HG02588 (cell line): ENCODE measurements around the gene SH3PXD2A.
A peak's percentile ranks its signal among the peaks of the same experiment; 100 is the strongest.
"Not testable (repeated sequence)": the region's sequence is repeated elsewhere in the genome, so short reads cannot be mapped to it uniquely, and the experiment has no call there.

Experiments
- ATAC-seq: cut with Tn5 transposase; IDR thresholded peaks from one replicate; pipeline ENCODE4 v1.9.1; 2021; ENCODE audit warnings: mild to moderate bottlenecking, moderate library complexity; ENCODE audit not compliant: unreplicated experiment

Gene SH3PXD2A

DNA sequence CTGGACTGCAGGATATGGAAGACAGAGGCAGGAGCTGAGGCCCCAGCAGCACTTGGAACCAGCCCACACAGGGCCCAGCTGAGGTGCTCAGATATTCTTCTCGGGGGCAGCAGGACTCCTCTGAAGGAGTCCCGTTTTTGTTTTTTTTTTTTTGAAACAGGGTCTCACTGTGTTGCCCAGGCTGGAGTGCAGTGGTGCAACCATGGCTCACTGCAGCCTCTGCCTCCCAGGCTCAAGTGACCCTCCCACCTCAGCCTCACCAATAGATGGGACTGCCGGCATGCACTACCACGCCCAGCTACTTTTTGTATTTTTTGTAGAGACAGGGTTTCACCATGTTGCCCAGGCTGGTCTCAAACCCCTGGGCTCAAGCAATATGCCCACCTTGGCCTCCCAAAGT is 124.3 kb downstream of the SH3PXD2A start:
- not testable (repeated sequence) for ATAC-seq

DNA sequence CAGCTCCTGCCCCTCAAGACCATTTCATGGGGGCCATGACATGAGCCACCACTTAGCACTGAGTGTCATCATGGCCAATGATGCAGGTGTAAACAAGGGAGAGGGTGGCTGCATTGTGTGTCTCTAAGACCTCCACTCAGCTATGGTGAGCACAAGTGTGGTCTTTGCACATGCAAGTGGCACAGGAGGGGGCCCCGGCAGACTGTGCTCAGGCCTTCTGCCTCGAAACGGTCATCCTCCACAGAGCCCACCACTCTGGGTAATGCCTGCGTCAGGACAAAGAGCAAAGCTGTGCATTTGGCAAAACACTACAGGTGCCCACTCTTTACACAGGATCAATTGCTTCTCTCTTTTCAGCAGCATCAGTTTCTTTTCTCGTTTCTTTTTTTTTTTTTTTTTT is 125.5 kb downstream of the SH3PXD2A start:
- no peak for ATAC-seq

DNA sequence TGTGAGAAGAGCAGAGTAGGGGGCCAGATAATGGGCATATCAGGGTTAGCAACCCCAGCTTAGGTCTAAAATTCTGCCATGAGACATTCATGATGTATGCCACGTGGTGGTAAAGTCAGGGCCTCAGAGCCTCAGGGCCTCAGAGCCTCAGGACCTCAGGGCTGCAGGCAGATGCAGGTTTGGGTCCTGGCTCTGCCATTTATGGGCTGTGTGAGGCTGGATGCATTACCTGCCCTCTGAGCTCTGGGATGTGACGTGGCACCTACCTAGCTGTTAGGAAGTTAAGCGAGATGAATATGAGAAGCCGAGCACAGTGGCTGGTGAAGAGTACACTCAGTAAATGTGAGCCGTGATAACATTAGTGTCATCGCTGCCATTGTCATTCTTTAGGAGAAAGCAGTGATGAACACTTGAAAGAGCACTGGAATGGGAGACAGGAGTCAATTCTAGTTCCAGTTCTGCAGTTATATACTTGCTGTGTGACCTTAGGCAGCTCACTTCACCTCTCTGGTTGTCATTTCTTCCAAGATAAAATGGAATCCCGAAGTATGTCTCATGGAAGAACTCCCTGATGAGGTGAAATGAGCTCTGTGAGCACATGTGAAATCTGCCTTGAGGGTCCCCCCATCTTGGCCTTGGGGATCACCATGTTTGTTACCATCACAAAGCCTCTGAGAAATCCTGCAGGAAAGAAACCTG is 127.2 kb downstream of the SH3PXD2A start:
- no peak for ATAC-seq

DNA sequence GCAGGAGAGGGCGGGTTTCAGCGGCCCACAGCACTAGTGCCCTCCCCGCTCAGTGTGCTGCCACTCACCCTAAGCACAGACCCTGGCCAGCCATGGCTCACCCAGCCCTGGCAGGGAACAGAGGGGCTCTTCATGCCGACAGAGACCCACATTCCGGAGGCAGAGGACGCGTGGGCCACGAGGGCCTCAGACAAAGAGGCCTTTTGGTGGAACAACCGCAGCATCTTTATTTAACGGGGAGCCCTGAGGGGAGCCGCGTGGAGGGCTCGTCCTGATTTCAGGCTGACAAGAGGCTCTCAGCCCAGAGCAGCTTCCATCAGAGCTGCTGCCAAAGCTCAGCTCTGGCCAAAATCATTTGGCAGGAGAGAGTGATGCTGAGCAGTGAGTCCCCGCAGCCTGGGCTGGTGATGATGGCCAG is 127.8 kb downstream of the SH3PXD2A start:
- no peak for ATAC-seq

DNA sequence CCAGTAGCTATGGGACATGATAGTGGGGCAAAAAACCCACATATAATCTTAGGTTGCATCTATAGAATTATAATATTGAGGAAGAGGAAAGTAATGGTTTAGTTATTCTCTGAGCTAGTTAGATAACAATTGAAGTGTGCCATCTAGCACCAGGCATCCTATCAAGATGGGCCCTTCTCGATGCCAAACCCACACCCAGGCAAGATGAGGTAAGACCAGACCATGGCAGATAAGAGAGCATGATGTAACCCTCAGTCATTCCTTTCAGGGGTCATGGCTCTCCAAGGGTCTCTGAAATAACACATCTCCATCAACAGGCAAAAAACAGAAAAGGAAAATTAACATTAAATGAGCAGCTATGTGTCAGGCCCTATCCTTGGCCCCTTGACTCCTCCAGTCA is 128.7 kb downstream of the SH3PXD2A start:
- ATAC-seq, result no peak

DNA sequence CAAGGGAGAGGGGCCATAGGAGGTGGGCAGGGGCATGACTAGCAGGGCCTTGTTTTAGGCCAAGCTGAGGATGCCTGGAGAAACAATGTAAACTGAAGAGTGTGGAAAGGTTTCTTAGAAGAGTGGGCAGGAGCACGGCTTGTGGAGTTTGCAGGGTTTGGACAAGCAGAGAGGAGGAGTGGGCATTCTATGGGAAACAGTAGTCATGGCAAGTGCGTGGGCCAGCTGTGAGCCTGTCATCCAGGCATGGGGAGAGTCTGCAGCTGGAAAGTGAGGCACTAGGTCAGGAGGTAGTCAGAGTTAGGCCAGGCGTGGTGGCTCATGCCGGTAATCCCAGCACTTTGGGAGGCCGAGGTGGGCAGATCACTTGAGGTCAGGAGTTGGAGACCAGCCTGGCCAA is 130.1 kb downstream of the SH3PXD2A start:
- no peak for ATAC-seq

DNA sequence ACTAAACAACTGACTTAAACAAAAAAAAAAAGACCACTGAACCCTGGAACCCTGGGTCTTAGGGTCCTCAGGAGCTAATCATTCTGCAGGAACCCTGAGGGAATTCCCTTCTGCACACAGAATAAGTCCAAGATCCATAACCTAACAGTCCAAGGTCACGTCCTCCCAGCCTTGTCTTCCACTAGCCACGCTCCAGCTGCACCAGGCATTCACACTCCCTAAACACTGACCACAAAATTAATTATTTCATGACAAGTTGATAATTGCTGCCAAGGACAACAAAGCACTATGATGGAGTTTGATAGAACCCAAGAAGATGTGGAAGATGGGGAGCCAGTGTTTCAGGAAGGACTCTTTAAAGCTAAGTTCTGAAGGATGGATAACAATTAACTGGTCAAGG is 130.6 kb downstream of the SH3PXD2A start:
- ATAC-seq, result no peak

DNA sequence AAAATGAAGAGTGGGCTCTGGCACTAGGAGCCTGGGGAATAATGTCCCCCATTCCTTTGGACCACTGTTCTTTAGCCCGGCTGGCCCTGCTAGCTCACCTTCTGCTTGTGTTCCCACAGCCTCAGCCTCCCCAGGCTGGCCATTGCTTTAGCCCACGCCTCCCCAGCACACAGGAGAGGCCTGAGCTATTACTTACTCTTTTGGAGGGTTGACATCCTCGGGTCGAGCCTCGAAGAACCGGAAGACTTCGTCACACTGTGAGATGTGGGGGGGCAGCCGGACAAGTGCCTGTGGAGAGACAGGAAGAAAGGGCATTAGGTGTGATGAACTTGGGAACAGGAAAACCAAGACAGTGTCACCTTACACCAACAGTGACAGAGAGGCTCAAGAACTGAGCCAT is 131.3 kb downstream of the SH3PXD2A start:
- no peak for ATAC-seq

DNA sequence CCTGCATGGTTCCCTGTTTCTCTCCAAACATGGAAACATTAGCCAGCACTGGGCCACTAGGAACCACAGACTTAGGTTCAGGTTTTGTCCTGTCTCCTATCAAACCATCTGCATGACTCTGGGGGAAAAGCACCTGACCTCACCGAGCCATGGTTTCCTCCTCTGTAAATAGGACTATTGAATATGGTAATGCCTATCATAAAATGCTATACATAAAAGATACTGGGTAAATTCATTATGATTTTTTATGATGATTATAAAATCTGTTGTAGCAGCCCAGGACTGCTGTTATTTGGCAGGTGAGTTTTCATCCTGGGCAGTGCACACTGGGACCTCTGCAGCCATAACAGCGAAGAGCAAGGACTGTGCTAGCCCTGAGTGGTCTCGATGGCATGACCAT is 131.8 kb downstream of the SH3PXD2A start:
- no peak for ATAC-seq

DNA sequence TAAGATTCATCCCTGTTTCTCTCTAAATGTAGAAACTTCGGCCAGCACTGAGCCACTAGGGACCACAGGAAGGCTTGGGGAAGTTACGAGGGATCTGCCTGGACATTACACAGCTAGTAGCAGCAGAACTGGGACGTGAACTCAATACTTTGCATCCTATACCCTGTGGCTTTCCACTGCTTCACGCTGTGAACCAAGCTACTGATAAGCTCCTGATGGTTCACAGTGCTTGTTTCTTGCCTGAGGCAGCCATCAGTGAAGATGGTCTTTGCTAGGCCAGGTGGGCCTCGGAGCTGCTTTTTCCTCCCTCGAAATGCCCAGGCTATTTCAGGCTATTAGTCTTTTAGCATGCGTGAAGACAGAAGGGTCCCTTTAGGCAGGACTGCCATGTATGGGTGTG is 132.7 kb downstream of the SH3PXD2A start:
- ATAC-seq, result no peak

DNA sequence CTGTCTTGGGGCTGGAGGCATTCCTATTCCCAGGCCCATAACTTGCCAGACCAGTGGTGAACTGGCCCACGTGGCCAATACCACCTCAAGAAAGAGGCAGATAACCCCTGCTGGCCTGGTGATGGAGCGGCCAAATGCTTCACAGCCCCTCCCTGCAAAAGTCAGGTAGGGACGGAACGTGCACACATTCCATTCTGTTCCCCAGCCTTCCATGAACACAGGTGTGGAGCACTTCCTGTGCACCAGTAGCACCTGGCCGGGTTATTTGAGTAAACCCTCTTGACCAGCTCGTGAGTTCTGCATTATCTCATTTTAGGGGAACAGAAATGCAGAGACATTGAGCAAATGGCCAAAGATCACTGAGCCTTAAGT is 134.4 kb downstream of the SH3PXD2A start:
- no peak for ATAC-seq

DNA sequence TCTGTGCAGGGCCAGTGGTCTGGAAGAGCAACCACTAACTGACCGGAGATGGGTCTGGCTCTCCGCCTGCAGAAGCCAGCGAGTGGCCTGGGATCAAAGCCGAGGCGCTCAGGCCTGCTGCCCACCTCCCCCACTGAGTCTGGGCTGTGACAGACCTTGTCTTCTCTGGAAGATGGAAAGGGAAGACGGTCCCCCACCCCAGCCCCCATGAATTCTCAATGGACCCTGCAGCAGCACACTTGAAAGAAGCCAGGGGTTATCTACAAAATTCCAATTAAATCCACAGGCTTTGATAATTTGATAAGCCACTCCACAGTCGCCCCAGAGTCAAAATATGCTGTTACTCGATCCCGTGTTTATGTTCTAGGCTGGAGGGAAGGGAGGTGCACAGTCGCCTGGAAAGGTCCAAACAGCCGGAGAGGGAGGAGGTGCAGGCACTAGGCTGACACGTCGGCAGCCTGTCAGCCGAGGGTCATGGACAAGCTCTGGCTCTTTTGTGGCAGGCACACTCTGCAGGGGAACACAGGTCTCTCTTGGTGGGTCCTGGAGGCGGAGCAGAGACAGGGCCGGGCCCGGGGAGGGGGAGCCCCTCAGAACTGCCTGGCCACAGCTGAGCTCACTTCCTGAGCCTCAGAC is 134.9 kb downstream of the SH3PXD2A start:
- ATAC-seq, result no peak

DNA sequence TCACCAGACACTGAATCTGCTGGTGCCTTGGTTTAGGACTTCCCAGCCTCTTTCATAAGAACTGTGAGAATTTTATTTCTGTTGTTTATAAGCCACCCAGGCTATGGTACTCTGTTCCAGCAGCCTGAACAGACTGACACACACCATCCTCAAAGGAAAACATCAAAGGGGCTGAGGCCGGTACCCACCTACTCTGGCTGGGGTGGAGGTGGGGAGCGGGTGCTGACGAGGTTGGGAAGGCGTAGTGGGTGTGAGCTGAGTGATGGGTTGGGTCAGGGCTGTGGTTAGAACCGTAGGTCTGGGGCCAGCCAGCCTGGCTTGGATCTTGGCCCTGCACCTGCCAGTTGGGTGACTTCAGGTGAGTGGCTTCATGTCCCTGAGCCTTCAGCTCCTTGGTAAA is 136.3 kb downstream of the SH3PXD2A start:
- ATAC-seq, result no peak

DNA sequence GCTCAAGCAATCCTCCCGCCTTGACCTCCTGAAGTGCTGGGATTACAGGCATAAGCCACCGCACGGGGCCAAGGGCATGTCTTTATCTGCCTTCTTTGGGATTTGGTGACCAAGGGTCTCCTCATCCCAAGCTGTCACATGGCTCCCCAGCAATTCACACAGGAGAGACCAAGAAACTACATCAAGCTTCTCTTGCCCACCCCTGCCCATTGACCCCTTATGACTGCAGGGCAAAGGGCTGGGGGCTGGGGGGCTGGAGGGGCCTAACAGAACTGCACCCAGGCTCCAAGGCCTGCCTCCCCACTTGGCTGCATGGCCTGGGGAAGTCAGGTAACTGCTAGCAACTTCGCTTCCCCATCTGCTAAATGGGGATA is 137.1 kb downstream of the SH3PXD2A start:
- ATAC-seq, result no peak

DNA sequence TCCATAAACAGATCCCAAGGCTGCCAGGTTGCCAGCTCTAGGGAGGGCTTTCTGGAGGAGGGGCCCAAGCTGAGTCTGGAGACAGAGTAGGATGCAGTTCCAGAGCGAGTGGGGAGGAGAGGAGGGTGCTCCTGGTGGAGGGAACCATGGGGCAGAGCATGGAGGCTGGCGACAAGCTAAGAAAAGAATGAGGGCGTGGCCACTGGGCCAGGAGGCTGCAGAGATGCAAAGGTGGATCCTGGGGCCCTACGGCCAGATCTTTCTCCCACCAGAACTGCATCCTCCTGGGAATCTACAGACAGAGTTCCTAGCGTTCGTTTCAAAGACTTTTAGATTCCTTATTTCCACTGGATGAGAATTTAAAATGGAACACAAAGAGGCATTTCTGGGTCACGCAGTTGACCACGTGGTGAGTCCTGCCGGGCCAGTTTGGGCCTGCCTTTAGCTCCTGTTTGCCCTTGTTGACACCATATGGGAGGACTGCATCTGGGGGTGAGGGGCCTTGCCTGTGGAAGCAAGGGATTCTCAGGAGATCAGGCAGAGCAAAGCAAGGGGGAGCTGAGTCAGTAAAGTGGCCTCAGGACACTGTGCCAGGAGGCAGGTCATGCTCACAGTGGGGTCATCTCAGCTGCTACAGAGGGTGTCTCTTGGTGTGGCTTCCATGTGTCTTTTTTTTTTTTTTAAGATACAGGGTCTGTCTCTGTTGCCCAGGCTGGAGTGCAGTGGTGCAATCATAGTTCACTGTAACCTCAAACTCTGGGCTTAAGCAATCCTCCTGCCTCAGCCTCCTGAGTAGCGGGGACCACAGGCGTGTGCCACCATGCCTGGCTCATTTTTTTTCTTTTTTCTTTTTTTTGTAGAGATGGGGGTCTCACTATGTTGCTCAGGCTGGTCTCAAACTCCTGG is 137.8 kb downstream of the SH3PXD2A start:
- ATAC-seq, result no peak

DNA sequence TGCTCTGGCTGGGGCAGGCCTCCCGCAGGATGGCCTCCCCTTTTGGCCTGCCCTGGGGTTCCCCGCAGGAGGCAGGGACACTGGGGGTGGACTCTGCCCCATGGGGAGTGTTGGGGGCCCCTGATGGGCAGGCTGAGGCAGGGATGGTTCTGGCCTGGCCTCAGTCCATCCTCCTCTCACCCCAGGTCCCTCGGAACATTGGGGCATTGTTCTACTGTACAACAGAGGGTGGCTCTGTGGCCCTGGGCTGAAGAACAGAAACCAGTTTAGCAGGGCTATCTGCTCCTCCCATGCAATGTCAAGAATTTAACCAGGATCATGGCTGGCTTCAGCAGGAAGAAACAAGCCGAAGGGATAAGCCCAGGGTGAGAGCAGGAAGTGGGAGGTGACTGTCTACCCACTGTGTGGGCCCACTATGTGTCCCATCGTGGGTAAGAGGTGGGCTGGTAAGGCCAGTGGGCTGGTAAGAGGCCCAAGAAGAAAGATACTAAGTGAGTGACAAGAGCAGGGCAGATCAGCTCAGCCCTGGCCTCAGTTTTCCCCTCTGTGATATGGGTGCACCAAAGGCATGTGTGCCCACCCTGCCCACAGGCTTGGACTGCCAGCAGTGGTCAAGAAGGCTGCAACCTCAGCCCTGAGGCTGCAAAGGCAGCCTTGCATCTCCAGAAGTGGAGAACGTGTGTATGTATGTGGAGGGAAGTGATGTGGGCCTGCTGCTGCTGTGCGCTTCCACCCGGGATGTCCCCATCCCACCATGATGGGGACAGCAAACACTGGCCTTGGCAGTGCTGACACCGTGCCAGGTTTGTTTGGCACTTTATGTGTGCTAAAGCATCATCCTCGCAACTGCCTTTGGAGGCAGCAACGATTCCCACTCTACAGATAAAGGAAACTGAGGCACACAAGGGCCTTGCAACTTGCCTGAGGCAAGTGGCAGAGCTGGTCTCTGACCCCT is 138.9 kb downstream of the SH3PXD2A start:
- no peak for ATAC-seq

DNA sequence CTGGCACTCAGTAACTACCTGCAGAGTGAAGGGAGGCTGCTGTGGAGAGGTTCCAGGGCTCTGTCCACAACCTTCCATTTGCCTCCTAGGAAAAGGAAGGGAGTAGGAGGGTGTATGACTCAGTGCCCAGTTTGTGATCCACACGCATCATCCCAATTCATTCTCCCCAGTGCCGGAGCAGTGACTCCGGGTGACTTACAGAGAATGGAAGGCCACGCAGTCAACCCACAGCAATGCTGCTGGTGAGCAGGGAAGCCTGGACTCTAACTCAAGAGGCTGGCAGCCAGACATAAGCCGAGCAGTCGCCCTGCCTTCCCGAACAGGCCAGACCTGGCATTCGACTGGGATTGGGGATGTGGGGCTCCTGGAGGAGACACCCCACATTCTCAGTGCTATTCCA is 139.9 kb downstream of the SH3PXD2A start:
- ATAC-seq, result no peak

DNA sequence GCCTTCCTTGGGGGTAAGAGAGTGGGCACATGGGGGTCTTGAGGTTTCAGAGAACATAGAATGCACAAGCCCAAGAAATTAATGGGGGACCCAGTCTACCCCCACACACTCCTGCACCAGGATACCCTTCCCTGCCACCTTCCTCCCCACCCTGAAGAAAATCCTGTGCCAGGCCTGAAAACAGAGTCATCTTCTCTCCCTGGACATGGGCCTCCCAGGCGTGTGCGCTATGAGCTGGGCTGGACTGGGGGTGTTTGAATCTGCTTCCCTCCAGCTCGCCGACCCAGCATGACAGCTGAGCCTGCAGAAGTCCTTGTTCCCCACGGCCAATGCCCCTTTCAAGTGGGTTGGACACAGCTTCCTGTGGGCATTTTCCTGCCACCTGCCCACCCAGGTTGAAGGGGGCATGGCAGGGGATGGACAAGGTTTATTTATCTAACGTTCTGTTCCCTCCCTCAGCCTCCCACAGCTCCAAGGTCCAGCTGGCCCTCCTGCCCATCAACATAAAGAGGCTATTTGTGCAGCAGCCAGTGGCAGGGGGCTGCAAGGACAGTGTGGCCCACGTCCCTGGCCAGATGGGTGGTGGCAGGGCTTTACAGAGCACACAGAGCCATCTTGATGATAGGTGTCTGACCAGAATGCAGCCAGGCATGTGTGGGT is 141.0 kb downstream of the SH3PXD2A start:
- no peak for ATAC-seq

DNA sequence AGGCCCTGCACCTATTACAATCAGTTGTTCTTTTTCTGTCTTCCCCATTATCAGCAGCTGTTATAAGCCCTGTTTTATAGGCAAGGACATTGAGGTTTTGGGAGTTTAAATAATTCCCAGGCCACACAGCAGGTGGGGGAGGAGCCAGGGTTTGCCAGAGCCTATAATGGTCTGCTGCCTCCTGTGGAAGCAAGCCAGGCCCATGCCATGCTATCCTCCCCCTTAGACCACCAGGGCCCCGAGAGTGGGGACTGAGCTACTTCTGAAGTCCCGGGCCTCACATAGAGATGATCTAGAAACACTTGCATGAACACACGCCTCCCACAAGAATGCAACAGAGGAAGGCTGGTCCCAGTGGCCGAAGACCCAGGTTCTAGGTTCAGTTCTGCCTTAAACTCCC is 141.7 kb downstream of the SH3PXD2A start:
- ATAC-seq, result no peak

DNA sequence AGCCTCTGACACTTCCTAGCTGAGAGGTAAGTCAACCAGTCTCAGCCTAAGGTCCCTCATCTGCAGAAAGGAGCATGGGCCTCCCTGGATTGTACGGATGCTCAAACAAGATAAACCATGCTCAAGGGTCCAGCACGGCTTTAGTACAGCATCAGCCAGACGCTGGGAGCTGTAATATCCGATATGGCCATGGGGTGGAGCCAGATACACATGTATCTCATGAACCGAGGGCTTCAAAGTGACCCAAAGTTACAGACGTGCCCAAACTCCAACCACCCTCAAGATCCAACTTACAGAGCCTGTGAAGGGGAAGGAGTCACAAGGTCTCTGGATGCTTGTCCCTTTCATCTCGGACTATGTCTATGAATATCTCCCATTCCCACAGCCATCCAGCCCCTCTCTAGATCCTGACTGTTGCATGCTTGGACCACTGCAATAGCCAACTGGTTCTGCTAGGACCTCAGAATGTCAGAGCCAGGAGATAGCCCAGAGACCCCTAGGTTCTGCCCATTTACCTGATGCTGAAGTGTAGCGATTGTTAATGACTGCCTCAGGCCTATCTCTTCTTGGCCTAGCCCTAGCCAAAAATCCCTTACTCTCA is 142.4 kb downstream of the SH3PXD2A start:
- peak; percentile 69 for ATAC-seq
